C4-2B (cell line): ENCODE data around the gene SOX6.

Source experiments
- ZFX ChIP-seq: fragments of 450-650 bp; IDR thresholded peaks from 2 replicates; pipeline ENCODE4 v1.6.1; 2017
- TF ChIP-seq, protein P1 (sequence below): fragments of 450-650 bp; conservative IDR thresholded peaks from 2 replicates; pipeline ENCODE4 v1.5.1; 2017; ENCODE audit warnings: mild to moderate bottlenecking

DNA sequence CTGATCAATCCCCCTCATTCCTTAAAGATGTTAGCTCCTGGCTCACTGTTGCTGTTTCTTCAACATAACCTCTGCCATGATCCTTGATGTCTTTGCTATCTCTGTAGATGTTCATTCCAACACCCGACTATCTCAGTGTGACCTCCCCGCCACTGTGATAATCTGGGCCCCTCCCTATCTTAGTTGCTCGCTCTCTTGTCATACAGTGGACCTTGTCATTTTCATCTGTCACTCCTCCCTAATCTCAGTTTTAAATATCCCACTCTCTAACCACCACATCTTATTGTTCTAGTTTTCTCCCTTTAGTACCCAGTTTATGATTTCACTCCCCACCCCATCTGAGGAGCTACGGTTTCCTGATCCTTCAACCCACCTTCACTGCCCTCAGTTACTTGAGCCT is 379.2 kb downstream of the SOX6 start:
- TF ChIP-seq, protein P1, sequence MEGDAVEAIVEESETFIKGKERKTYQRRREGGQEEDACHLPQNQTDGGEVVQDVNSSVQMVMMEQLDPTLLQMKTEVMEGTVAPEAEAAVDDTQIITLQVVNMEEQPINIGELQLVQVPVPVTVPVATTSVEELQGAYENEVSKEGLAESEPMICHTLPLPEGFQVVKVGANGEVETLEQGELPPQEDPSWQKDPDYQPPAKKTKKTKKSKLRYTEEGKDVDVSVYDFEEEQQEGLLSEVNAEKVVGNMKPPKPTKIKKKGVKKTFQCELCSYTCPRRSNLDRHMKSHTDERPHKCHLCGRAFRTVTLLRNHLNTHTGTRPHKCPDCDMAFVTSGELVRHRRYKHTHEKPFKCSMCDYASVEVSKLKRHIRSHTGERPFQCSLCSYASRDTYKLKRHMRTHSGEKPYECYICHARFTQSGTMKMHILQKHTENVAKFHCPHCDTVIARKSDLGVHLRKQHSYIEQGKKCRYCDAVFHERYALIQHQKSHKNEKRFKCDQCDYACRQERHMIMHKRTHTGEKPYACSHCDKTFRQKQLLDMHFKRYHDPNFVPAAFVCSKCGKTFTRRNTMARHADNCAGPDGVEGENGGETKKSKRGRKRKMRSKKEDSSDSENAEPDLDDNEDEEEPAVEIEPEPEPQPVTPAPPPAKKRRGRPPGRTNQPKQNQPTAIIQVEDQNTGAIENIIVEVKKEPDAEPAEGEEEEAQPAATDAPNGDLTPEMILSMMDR = no peak
- TF ChIP-seq ZFX = no peak
